DMS153 treated with DMSO at 0.1 percent for 48 hours (cell line): ENCODE data around the gene FKBP1C.

Experiments used
- DNase-seq: peaks from one replicate; lab custom pipeline; 2025; ENCODE audit not compliant: unreplicated experiment; lab: John Stamatoyannopoulos, UW

Gene FKBP1C

DNA sequence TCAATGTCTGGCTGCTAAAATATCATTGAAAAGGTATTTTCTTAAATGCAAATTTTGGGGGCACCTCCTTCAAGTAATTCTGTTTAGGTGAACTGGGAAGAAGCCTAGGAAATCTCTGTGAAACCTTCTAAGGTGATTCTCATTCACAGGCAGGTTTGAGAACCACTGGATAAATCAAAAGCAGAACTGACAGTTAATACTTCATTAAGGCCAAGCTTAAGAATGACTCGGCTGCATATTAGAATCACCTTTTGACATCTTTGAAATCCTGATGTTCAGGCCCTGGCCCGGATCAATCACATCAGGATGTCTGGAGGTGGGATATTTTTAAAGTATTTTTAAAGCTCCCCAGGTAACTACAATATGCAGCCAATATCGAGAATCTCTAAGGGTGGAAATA is 50.6 kb downstream of the FKBP1C start:
- DNase-seq: no peak
